ENCODE data around the gene SHISA6.

The SHISA6 gene

DNA sequence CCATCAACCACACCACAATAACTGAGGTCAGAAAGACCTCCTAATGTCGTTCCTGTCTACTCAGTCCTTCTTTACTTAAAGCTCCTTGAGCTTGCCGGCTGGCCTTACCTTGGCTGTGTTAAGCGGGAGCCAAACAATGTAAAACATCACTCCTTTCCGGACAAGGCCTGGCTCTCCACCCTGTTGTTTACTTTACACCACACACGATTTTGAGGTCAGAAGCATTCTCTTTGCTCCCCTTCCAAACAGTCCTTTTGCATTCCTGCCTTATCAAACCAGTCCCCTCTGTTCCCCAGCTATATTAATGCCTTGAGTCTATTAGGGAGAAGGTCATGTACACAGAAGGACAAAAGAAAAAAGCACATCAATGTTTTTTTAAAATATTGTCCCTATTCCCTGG, 19.3 kb upstream of the SHISA6 start:
- H3K79me1 ChIP-seq (ENCODE audit: low read length): no peaks in the 10 kb centered on the region
- no peak overlapping the region for H4K91ac ChIP-seq (ENCODE audit: low read depth, low read length)
- no peak overlapping the region for H4K12ac ChIP-seq (ENCODE audit: low read depth, low read length)
- no peak overlapping the region for H3K23ac ChIP-seq (ENCODE audit: low read length)
- H2AFZ ChIP-seq (ENCODE audit: insufficient read depth, low read length, poor library complexity): no peak overlapping the region
- H4K8ac ChIP-seq (ENCODE audit: low read depth, low read length): no peak overlapping the region
- no peak overlapping the region for H3K4me2 ChIP-seq (ENCODE audit: low read length)
- H3K9ac ChIP-seq (ENCODE audit: low read length): no peak overlapping the region
- H2AK5ac ChIP-seq (ENCODE audit: low read length): no peak overlapping the region
- H2BK12ac ChIP-seq (ENCODE audit: low read length): no peak overlapping the region
- no peak overlapping the region for H2BK120ac ChIP-seq (ENCODE audit: insufficient read depth, low read length, poor library complexity)
- H3K9me3 ChIP-seq (ENCODE audit: insufficient read depth, low read depth, low read length): no peaks in the 10 kb centered on the region
- no peaks in the 10 kb centered on the region for H3K36me3 ChIP-seq (ENCODE audit: control insufficient read depth in 1 of 2, insufficient read depth in 2 of 2, low read length in 2 of 2)
- H3K18ac ChIP-seq (ENCODE audit: low read length): no peak overlapping the region
- no peaks in the 10 kb centered on the region for H3K79me2 ChIP-seq (ENCODE audit: control insufficient read depth, insufficient read depth, low read length, poor library complexity)
- no peak for DNase-seq
- no peaks in the 10 kb centered on the region for H3K4me1 ChIP-seq (ENCODE audit: control insufficient read depth in 1 of 2, insufficient read depth in 2 of 2, low read length in 2 of 2)
- no peak overlapping the region for H3K14ac ChIP-seq (ENCODE audit: low read length)
- H3K27ac ChIP-seq (ENCODE audit: low read depth, low read length): no peak overlapping the region
- no peak overlapping the region for H3K4ac ChIP-seq (ENCODE audit: low read depth, low read length)
- no peak overlapping the region for H3K4me3 ChIP-seq (ENCODE audit: low read depth, low read length)
- no peaks in the 10 kb centered on the region for H3K27me3 ChIP-seq (ENCODE audit: insufficient read depth, low read length)
- H2BK5ac ChIP-seq (ENCODE audit: low read depth, low read length, poor library complexity): no peak overlapping the region
- WGBS (ENCODE audit: extremely low coverage, insufficient coverage, insufficient read length): no CpG with 5 or more reads among the region's 5 CpGs

DNA sequence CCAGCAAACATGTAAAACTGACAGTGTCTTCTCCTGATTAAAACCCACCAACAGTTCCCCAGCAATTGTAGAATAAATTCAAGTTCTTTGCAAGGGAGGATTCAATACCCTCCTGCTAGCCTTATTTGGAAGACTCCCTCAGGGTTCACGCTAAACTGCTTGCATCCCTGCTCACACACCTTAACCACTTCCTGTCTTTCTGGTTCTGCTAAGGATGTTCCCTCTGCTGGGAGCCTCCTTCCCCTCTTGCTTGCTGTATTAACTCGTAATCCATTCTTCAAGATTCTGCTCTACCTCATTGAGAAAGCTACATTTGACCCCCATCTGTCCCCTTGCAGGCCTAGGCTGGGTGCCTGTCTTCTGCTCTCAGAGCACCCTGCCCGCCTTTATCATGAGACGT, 2.3 kb upstream of the SHISA6 start:
- H3K4me1 ChIP-seq (ENCODE audit: control insufficient read depth in 1 of 2, insufficient read depth in 2 of 2, low read length in 2 of 2): peaks cover 0 to 8% of the 10 kb centered on the region in 2 experiments
- H3K79me2 ChIP-seq (ENCODE audit: control insufficient read depth, insufficient read depth, low read length, poor library complexity): no peaks in the 10 kb centered on the region
- WGBS (ENCODE audit: extremely low coverage, insufficient coverage, insufficient read length): no CpG with 5 or more reads among the region's 4 CpGs
- no peak overlapping the region for H4K91ac ChIP-seq (ENCODE audit: low read depth, low read length)
- H4K8ac ChIP-seq (ENCODE audit: low read depth, low read length): no peak overlapping the region
- no peak overlapping the region for H3K27ac ChIP-seq (ENCODE audit: low read depth, low read length)
- H2AFZ ChIP-seq (ENCODE audit: insufficient read depth, low read length, poor library complexity): no peak overlapping the region
- no peaks in the 10 kb centered on the region for H3K79me1 ChIP-seq (ENCODE audit: low read length)
- H3K23ac ChIP-seq (ENCODE audit: low read length): no peak overlapping the region
- H2AK5ac ChIP-seq (ENCODE audit: low read length): no peak overlapping the region
- no peak overlapping the region for H2BK12ac ChIP-seq (ENCODE audit: low read length)
- H3K9ac ChIP-seq (ENCODE audit: low read length): no peak overlapping the region
- no peak overlapping the region for H2BK120ac ChIP-seq (ENCODE audit: insufficient read depth, low read length, poor library complexity)
- no peak for DNase-seq
- no peak overlapping the region for H3K4me2 ChIP-seq (ENCODE audit: low read length)
- H2BK5ac ChIP-seq (ENCODE audit: low read depth, low read length, poor library complexity): no peak overlapping the region
- peaks cover 3% of the 10 kb centered on the region for H3K9me3 ChIP-seq (ENCODE audit: insufficient read depth, low read depth, low read length)
- H3K36me3 ChIP-seq (ENCODE audit: control insufficient read depth in 1 of 2, insufficient read depth in 2 of 2, low read length in 2 of 2): no peaks in the 10 kb centered on the region
- H3K14ac ChIP-seq (ENCODE audit: low read length): no peak overlapping the region
- H3K4ac ChIP-seq (ENCODE audit: low read depth, low read length): no peak overlapping the region
- H3K27me3 ChIP-seq (ENCODE audit: insufficient read depth, low read length): peaks cover 36% of the 10 kb centered on the region
- no peak overlapping the region for H3K4me3 ChIP-seq (ENCODE audit: low read depth, low read length)
- no peak overlapping the region for H4K12ac ChIP-seq (ENCODE audit: low read depth, low read length)
- no peak overlapping the region for H3K18ac ChIP-seq (ENCODE audit: low read length)

GRCh38 chr17:11239379-11239970, 1.5 kb upstream of the SHISA6 start:
- Histone ChIP-seq H3K9me3 (ENCODE audit: insufficient read depth, low read depth, low read length) (peaks cover 3% of the 10 kb centered on the region), H3K9ac (ENCODE audit: low read length) (no peak overlapping the region), H3K36me3 (ENCODE audit: control insufficient read depth in 1 of 2, insufficient read depth in 2 of 2, low read length in 2 of 2) (no peaks in the 10 kb centered on the region), H3K4me1 (ENCODE audit: control insufficient read depth in 1 of 2, insufficient read depth in 2 of 2, low read length in 2 of 2) (peaks cover 0 to 8% of the 10 kb centered on the region in 2 experiments), H3K27ac (ENCODE audit: low read depth, low read length) (no peak overlapping the region), H2AK5ac (ENCODE audit: low read length) (no peak overlapping the region), H2BK120ac (ENCODE audit: insufficient read depth, low read length, poor library complexity) (no peak overlapping the region), H3K27me3 (ENCODE audit: insufficient read depth, low read length) (peaks cover 36% of the 10 kb centered on the region), H2BK12ac (ENCODE audit: low read length) (no peak overlapping the region), H3K14ac (ENCODE audit: low read length) (no peak overlapping the region), H4K8ac (ENCODE audit: low read depth, low read length) (no peak overlapping the region), H3K23ac (ENCODE audit: low read length) (no peak overlapping the region), H3K79me1 (ENCODE audit: low read length) (no peaks in the 10 kb centered on the region), H3K18ac (ENCODE audit: low read length) (no peak overlapping the region), H2AFZ (ENCODE audit: insufficient read depth, low read length, poor library complexity) (no peak overlapping the region), H2BK5ac (ENCODE audit: low read depth, low read length, poor library complexity) (no peak overlapping the region), H3K4ac (ENCODE audit: low read depth, low read length) (no peak overlapping the region), H3K4me3 (ENCODE audit: low read depth, low read length) (no peak overlapping the region), H4K91ac (ENCODE audit: low read depth, low read length) (no peak overlapping the region), H3K4me2 (ENCODE audit: low read length) (peak overlapping the region; percentile 61), H3K79me2 (ENCODE audit: control insufficient read depth, insufficient read depth, low read length, poor library complexity) (no peaks in the 10 kb centered on the region), H4K12ac (ENCODE audit: low read depth, low read length) (no peak overlapping the region)
- DNase-seq: no peak
- WGBS (ENCODE audit: extremely low coverage, insufficient coverage, insufficient read length): no CpG with 5 or more reads among the region's 16 CpGs

GRCh38 chr17:11240041-11240840, 772 bp upstream of the SHISA6 start:
- no peak overlapping the region for H2AK5ac ChIP-seq (ENCODE audit: low read length)

More at GRCh38 chr17:11240041-11240840, 772 bp upstream of the SHISA6 start:
- H2BK120ac ChIP-seq (ENCODE audit: insufficient read depth, low read length, poor library complexity): no peak overlapping the region
- no peaks in the 10 kb centered on the region for H3K36me3 ChIP-seq (ENCODE audit: control insufficient read depth in 1 of 2, insufficient read depth in 2 of 2, low read length in 2 of 2)
- no peaks in the 10 kb centered on the region for H3K79me1 ChIP-seq (ENCODE audit: low read length)
- no peaks in the 10 kb centered on the region for H3K79me2 ChIP-seq (ENCODE audit: control insufficient read depth, insufficient read depth, low read length, poor library complexity)
- H3K4me1 ChIP-seq (ENCODE audit: control insufficient read depth in 1 of 2, insufficient read depth in 2 of 2, low read length in 2 of 2): peaks cover 0 to 8% of the 10 kb centered on the region in 2 experiments
- no peak overlapping the region for H3K27ac ChIP-seq (ENCODE audit: low read depth, low read length)
- H2BK5ac ChIP-seq (ENCODE audit: low read depth, low read length, poor library complexity): no peak overlapping the region
- H3K9ac ChIP-seq (ENCODE audit: low read length): no peak overlapping the region
- no peak overlapping the region for H4K8ac ChIP-seq (ENCODE audit: low read depth, low read length)
- H3K4me3 ChIP-seq (ENCODE audit: low read depth, low read length): peak overlapping the region; percentile 59
- peaks cover 3% of the 10 kb centered on the region for H3K9me3 ChIP-seq (ENCODE audit: insufficient read depth, low read depth, low read length)
- WGBS (ENCODE audit: extremely low coverage, insufficient coverage, insufficient read length): no CpG with 5 or more reads among the region's 90 CpGs
- H3K4ac ChIP-seq (ENCODE audit: low read depth, low read length): no peak overlapping the region
- DNase-seq: no peak
- peak overlapping the region; percentile 61 for H3K4me2 ChIP-seq (ENCODE audit: low read length)
- no peak overlapping the region for H3K14ac ChIP-seq (ENCODE audit: low read length)
- no peak overlapping the region for H3K18ac ChIP-seq (ENCODE audit: low read length)
- no peak overlapping the region for H4K12ac ChIP-seq (ENCODE audit: low read depth, low read length)
- H2AFZ ChIP-seq (ENCODE audit: insufficient read depth, low read length, poor library complexity): peak overlapping the region; percentile 45
- H3K23ac ChIP-seq (ENCODE audit: low read length): no peak overlapping the region
- no peak overlapping the region for H4K91ac ChIP-seq (ENCODE audit: low read depth, low read length)
- peaks cover 36% of the 10 kb centered on the region for H3K27me3 ChIP-seq (ENCODE audit: insufficient read depth, low read length)
- H2BK12ac ChIP-seq (ENCODE audit: low read length): no peak overlapping the region

Measured in trophoblast cell (in vitro differentiated cells and primary cell).